Stimulated activated CD4-positive, alpha-beta T cell treated with anti-CD3 and anti-CD28 coated beads, Interleukin-15, amount 100 ng/mL, for 24 hours (primary cell): Measurements from ENCODE around the gene BPTF.
A peak's percentile ranks its signal among the peaks of the same experiment; 100 is the strongest.
"Not testable (repeated sequence)": the region's sequence is repeated elsewhere in the genome, so short reads cannot be mapped to it uniquely, and the experiment has no call there.

Source experiments
- DNase-seq: peaks from one replicate; pipeline ENCODE4 v3.0.0-alpha.2; 2020

The BPTF gene

GRCh38 chr17:68015081-68015723 lies 189.9 kb downstream of the BPTF start:
- no peak for DNase-seq

GRCh38 chr17:68016838-68017237 lies 191.5 kb downstream of the BPTF start:
- no peak for DNase-seq

GRCh38 chr17:68018493-68018892 lies 193.2 kb downstream of the BPTF start:
- not testable (repeated sequence) for DNase-seq

- no peak for DNase-seq
Measured at GRCh38 chr17:68019336-68019674, 194.0 kb downstream of the BPTF start.

DNA sequence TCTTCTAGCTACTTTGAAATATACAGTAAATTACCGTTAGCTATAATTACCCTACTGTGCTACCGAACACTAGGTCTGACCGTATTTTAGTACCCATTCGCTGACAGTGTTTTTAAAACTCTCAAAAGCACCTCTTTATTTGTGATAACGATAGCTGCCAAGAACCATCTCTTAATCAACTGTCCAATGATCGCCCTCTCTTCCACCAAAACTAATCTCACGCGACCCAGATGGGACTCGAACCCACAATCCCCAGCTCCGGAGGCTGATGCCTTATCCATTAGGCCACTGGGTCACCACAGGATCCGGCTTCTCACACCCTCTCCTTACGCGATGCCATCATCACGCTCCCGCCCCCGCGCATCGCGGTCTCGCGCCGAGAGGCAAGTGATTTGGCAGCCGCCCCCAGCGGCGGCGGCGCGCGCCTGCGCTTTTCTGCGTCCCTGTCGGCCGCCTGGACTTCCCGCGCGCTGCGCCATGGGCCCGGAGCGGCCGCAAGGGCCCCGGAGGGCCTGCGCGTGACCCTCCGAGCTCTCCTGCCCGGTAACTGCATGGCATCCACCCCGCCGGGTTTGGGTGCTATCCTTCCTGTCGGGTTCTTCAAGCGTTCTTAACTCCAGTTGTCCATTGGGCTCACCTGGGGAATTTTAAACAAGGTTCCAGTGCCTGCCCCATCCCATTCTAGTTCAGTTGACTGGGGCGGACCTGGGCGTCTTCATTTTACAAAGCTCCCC lies 194.5 kb downstream of the BPTF start:
- peak; percentile 97 for DNase-seq

DNA sequence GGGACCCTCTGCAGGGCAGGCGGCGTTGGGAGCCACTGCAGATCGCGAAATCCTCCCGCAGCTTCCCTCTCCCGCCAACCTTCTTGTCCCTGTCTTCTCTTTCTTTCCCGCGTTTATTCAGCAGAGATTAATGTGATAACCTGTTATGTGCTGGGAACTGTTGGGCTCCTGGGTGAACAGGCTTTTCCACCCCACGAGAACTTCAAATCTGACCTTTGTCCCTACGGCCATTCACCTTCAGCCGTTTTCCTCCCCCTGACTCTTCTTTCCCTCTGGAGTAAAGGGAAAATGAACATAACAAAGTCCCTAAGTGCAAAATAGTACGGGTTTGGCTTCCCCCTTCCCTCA lies 195.1 kb downstream of the BPTF start:
- no peak for DNase-seq

GRCh38 chr17:68020791-68021190 lies 195.5 kb downstream of the BPTF start:
- not testable (repeated sequence) for DNase-seq

GRCh38 chr17:68021963-68022362 lies 196.7 kb downstream of the BPTF start:
- DNase-seq, result no peak

DNA sequence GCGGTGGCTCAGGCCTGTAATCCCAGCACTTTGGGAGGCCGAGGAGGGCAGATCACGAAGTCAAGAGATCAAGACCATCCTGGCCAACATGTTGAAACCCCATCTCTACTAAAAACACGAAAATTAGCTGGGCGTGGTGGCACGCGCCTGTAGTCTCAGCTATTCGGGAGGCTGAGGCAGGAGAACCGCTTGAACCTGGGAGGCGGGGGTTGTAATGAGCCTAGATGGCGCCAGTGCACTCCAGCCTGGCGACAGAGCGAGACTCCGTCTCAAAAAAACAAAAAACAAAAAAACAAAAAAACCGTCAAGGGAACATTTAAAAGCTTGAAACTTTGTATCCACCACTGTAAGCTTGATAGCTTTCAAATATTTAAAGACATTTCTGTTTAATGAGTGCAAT lies 197.2 kb downstream of the BPTF start:
- not testable (repeated sequence) for DNase-seq

- no peak for DNase-seq
Measured at GRCh38 chr17:68029512-68030215, 204.4 kb downstream of the BPTF start.
